GM04503 (cell line): ENCODE data around the gene TUBA4A.
"Not testable (repeated sequence)": the region's sequence is repeated elsewhere in the genome, so short reads cannot be mapped to it uniquely, and the experiment has no call there.

Experiments used
- DNase-seq: peaks from one replicate; pipeline ENCODE4 v3.0.0-alpha.2; 2012; ENCODE audit warnings: low read depth

Gene TUBA4A

DNA sequence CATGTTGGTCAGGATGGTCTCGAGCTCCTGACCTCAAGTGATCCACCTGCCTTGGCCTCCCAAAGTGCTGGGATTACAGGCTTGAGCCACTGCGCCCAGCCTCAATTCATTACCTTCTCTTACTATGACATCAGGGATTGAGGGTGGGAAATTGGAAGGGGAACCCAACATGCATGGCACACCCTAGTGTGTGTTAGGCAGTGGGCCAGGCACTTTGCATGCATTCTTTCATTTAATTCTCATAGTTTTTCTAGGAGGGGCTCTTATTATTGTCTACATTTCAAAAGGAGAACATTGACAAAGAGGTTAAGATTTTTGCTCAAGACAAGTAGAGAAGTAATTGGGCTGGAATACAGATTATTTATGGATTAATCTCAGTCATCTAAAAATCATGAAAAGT is 14.6 kb upstream of the TUBA4A start:
- no peak for DNase-seq

DNA sequence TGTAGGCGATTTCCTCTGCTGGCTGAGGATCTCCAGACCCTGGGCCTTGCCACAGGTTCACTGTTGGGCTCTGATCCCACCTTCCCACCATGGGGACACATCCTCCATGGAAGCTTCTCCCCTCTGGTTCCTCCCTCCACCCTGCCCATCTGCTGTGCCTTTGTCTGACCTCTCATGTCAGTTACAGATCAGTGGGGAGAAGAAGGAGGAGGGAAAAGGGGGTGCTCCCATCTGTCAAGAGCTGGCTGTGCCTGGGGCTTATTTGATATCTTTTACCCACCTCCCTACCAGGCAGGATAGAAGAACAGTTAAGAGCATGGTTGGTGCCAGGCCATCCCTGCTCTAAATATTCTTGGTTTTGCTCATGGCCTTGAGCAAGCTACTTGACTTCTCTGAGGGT is 13.2 kb upstream of the TUBA4A start:
- no peak for DNase-seq

DNA sequence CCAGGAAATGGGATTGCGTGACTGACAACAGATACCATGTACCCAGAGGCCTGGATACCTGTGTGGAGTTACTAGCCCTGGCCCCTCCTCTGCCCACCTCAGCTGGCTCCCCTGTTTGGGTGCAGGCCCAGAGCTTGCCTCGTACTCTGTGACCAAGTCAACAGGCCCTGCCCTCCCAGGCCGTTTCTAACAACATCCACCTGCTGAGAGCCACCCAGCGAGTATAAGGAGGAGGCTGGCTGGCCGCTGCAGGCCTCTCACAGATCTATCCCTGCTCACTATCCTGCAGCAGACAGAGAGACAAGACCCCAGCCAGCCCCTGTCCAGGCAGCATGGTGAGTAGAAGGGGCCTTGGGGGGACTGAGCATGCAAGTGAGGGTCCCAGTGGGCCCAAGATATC is 12.5 kb upstream of the TUBA4A start:
- no peak for DNase-seq

DNA sequence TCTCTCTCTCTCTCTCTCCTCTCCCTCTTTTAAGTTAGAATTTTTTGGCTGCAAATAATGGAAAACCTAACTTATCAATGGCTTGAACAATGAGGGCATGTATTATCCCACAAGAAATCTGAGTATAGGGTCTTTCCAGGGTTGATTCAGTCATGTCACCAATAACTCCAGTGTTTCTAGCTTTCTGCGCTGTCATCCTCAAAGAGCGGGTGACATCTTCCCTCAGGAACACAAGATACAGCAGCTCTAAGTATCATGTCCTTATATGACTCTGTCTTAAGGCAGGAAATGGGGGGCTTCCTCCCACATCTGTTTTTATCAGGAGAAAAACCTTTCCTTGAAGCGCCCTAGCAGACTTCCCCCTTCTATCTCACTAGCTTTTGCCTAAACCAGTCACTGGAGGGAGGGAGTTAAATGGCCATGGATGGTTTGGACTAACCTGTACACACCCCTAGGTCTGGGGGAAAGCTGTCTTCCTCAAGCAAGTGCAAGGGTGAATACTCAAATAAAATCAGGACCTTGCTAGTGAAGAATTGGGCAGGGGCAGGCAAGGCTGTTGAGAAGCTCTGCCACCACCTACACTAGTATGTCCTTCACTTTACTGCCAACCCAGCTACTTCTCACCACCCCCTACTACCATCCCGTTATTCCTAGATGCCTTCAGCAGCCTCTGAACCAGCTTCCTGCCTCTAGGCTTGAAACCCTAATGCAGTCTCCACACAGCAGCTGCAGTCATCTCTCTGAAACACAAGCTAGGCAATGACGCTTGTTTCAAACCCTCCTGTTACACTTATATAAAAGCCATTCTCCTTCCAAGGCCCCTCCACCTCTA is 7.5 kb upstream of the TUBA4A start:
- DNase-seq = no peak

- DNase-seq = not testable (repeated sequence)
Observed at GRCh38 chr2:219258942-219259341, 5.2 kb upstream of the TUBA4A start.

DNA sequence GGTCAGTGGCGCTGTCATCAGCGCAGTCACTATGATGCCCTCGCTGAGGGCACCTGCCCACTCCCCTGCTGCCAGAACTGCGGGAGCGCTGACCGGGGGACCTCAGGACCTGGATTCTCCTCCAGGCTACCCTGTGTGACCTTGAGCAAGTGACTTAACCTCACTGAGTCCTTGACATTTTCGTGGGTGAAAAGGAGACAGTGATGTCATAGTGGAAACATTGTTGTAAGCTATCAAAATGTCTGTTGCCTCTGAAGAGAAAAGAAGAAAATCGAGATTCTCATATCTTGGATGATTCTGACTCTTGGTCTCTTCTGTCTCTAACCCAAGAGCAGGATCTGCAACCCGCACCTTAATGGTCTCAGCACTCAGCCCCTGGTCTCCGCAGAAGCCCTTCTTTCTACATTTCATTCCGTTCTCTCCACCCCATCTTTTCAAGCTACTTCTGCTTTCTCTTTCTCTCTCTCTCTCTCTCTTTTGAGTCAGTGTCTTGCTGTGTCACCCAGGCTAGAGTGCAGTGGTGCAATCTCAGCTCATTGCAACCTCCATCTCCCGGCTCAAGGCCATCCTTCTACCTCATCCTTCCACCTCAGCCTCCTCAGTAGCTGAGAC is 978 bp upstream of the TUBA4A start:
- DNase-seq = no peak

DNA sequence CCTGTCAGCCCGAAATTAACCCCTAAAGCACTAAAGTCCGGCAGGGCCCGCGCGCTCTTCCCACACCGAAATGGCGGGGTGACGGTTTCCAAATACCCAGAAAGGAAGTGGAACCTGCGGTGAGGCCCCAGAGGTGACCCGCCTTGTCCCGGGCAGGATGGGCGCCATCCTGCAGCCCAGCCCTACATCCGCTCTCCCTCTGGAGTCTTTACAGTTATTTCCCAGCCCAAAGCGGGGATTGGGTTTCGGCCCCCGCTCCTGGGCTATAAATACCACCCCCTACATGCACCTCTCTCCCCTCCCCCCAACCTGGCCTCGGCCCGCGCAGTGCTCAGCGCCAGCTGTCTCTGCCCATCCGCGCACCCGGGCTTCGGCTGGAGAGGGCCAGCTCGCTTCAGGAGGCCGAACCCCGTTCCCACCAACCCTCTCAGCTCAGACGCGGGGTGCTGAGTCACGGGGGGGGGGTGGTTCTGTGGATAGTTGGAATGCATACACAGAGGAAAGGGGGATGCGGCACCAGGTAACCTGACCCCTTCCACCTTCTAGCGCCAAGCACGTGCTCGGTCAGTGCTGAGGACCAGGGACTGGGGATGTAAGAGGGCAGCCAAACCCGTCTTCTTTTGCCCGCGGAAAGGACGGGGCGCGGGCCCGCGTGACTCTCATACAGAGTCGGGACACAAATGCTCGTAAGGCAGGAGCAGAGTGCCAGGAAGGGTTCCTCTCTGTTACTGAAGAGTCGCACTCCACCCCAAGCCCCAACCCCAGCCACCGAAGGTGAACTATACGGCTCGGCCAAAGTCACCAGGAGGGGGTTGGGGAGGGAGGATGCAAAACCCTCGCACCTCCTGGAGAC is 592 bp downstream of the TUBA4A start, which contains the start of gene TUBA4B:
Gene TUBA4B, plus strand, starts transcription at position 344 of the 853 bp plus-strand sequence. Its CDS starts 165 bp downstream, at position 509.
- DNase-seq = no peak

DNA sequence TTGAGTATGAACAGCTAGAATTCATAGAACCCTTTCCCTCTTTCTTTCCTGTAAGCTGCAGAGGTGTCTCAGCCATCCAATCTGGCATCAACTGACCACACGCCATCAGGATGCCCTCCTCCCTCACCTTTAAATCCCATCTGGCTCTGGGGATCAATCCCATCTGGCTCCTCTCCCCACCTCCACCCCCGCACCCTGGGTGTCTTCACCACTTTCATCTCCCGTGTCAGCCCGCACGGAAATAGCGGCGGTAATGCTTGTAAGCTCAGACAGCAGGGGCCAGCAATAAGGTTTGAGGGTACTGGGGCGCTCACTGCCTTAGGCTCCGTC is 1.2 kb downstream of the TUBA4A start:
- DNase-seq = no peak

DNA sequence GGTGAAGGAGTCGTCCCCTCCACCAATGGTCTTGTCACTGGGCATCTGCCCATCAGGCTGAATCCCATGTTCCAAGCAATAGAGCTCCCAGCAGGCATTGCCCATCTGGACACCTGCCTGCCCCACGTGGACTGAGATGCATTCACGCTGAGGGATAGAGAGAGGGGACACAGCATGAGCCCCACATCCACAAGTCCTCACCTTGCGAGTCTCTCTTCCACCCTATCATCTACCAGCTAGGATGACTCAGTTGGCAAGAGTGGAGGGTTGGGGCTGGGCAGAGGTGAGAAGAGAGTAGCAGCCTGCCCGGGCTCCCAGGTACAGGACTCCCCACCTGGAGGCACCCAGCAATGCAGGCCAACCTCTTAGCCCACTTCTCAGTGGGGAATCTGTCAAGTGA is 1.6 kb downstream of the TUBA4A start:
- DNase-seq = no peak

- DNase-seq = no peak
Observed at GRCh38 chr2:219251656-219252055, 2.1 kb downstream of the TUBA4A start.

DNA sequence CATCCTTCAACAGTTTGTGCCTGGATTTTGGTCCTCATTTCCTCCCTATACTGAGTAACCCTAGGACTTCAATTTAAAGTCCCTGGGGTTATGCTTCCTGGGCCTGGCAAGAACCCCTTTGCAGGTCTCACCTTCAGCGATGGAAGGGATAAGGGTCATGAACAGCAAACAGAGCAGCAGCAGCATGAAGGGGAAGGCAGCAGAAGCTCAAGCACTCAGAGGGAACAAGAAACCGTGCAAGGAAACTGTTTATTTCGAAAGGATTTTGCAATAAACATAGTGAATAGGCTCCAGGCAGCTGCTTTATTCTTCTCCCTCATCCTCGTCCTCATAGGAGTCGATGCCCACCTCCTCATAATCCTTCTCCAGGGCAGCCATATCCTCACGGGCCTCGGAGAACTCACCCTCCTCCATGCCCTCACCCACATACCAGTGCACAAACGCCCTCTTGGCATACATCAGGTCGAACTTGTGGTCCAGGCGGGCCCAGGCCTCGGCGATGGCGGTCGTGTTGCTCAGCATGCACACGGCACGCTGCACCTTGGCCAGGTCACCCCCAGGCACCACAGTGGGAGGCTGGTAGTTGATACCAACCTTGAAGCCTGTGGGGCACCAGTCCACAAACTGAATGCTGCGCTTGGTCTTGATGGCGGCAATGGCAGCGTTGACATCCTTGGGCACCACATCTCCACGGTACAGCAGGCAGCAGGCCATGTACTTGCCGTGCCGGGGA is 3.5 kb downstream of the TUBA4A start:
- DNase-seq = no peak

DNA sequence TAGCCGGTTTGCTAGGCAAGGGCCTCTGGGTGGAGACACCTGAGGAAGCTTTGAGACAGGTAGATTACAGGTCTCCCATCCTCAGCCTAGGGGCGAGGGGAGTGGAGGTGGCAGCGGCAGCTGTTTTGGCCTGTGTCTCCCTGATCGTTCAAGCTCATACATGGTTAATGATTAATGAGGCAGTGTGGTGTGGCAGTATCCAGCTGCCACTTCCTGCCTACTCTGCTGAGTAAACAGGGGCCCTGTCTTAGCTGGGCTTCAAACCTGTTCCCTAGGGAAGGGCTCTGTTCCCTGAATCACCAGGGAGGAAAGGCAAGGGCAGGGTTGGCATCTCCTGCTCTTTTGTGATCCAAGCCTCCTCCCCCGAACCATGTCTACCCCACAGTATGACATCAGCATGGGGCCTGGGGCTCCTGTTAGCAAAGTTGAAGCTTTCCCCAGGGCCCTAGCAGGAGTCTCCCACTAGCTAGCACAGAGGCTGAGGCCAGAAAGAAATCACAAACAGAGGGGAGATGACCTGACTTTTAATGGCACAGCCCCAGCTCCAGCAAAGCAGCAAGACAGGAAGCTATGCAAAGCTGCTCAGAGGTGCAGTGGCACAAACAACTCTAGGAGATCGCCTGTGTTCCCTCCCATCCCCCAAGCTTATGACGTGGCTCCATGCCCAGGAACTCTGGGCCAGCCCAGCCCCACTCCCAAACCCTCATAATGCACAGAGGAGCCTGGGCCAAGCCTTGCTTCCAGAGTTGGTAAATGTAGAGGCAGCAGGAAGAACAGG is 4.3 kb downstream of the TUBA4A start:
- peak; percentile 54 for DNase-seq

DNA sequence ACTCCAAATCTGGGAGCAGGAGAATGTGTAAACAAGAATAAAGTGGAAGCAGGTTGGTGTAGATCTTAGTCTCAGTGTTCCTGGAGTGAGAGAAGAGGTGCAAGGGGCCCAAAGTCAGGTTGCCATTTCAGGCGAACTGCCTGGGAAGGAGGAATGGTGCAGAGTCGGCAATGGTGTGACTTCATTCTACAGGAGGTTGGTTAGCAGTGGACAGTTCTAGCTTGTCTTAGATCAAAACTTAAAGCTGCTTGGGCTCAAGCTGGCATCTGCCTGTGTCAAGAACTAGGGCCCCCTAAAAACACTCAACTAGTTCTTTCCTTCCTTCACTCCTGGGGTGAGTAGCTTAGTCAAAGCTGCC is 4.9 kb downstream of the TUBA4A start:
- DNase-seq = no peak

GRCh38 chr2:219247678-219248642 is 5.8 kb downstream of the TUBA4A start:
- no peak for DNase-seq

DNA sequence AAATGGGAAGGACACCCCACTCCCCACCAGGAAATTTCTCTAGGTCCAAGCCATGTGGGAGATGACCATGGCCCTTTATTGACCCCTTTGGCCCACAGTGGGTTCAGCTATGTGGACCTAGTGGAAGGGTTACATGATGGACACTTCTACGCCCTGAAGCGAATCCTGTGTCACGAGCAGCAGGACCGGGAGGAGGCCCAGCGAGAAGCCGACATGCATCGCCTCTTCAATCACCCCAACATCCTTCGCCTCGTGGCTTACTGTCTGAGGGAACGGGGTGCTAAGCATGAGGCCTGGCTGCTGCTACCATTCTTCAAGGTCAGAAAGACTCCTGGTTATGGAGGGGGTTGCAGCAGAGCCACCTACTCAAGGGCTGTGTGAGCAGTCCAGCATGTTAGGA is 7.2 kb downstream of the TUBA4A start:
- no peak for DNase-seq

DNA sequence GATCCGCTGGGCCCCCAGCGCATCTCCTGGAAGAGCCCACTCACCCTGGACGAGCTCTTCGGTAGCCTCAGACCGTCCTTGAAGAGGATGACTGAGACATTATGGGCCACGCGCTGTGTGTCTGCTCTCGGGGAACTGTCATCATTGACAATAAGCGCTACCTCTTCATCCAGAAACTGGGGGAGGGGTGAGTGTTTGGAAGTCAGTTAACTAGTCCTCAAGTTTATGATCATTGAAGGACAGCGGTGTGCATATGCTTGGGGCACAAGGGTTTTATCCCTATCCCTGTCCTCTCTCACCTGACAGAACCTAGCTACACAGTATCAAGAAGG is 7.9 kb downstream of the TUBA4A start:
- no peak for DNase-seq

DNA sequence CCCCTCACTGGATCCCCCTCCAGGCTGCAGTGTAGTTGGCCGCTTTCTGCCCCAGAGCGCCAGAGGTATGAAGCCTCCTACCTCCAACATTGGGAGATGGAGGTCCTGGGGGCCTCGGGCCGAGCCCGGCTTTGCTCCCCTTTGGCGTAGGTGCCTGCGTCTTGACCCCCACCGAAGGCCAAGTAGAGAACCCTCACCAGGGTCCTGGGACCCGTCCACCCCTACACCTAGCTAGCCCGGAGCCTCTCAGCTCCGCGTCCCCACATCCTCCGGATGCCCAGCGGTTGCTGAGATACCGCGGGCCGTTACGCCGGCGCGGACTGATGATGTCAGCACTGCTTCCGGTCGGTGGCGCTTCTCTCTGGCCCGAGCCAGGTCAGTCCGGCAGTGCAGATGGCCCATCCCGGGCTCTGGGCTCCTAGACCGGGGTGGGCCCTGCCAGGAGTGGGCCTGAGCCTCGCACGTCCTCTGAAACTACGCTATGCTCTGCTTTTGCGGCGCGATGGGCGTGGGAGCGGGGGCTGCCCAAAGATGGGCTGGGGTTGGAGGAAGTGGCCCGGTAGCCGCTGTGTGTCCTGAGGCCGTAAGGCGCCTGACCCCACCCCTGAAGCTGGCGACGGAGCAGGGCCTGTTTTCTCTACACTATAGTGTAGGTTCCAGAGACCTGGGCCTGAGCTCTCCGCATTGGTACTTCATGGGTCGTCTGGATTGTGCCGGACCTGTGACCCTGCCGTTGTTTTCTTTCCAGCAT is 8.4 kb downstream of the TUBA4A start, which contains the start of the genes GLB1L and STK16:
Gene GLB1L, minus strand, starts transcription at position 297 of the 751 bp plus-strand sequence. CDS start 1,871 bp downstream, outside the sequence.
Gene STK16, plus strand, starts transcription at position 332 of the 751 bp plus-strand sequence. CDS start 521 bp downstream, outside the sequence.
- peak; percentile 65 for DNase-seq

DNA sequence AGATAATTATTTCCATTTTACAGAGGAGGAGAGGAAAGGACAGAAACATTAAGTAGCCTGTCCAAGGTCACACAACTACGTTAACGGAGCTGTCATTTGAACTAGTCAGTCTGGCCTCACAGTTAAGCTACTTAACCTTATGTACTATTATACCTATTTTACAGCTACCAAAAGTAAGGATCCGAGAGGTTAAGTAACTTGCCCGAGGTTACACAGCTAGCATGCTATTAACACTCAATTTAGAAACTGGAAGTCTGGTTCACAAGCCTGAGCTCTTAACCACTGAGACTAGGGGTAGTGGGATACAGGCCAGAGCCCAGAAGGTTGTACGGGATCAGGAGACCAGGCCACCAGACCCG is 8.9 kb downstream of the TUBA4A start:
- DNase-seq = no peak

DNA sequence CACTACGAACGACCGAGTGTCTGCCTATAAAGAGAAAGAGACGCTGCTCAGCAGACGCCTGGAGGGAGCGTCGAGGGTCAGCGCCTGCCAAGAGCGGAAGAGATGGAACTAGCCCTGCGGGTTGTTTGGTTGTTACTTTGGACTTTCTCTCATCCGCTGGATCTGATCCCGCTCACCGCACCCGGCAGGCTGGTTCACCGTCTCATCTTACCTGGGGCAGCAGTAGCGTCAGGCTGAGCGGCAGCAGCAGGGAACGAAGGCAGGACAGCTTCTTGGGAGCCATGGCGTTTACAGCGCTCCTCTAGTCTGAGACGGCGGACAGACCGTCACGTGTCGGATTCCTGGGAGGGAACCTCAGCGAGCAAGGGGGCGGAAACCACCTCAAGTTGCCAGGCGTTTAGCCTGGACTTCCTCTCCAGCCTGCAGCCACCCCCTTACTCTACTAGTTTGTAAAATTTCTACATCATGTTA is 10.4 kb downstream of the TUBA4A start:
- DNase-seq = no peak
